Breast epithelium (tissue), 4 donors: Measurements from ENCODE around the gene LMOD1. TPM values are rescaled to one million over a fixed set of nuclear protein-coding genes. Genes with fewer than 3 reads are reported as not detected.
A peak's percentile ranks its signal among the peaks of the same experiment; 100 is the strongest.

Experiments used
- DNase-seq, 2 donors: peaks; one replicate each; pipeline ENCODE4 v3.0.0-alpha.2; 2019; ENCODE audit warnings: low spot score in 2 of 2
- H3K27ac ChIP-seq, 2 donors: fragments of 200-600 bp; sonication (generic) in 1 of 2; one replicate each; pipeline ENCODE4 v1.5.1; 2016 to 2019; ENCODE audit warnings: mild to moderate bottlenecking in 1 of 2
- H3K27me3 ChIP-seq, 2 donors: fragments of 200-600 bp; sonication (generic) in 1 of 2; one replicate each; pipeline versions ENCODE4 v1.5.1 to v1.6.0; 2017 to 2019; ENCODE audit warnings: control low read depth in 1 of 2, mild to moderate bottlenecking in 1 of 2
- H3K36me3 ChIP-seq: fragments of 200-600 bp; one replicate; pipeline ENCODE4 v1.5.1; 2019
- H3K4me1 ChIP-seq, 2 donors: fragments of 200-600 bp; sonication (generic); one replicate each; pipeline ENCODE4 v1.5.1; 2016 to 2019; ENCODE audit warnings: control low read depth in 1 of 2
- H3K4me3 ChIP-seq, 3 donors: fragments of 200-600 bp; sonication (generic); 1 replicate in 2 of 3; 2 replicates in 1 of 3; pipeline ENCODE4 v1.5.1; 2016 to 2019; ENCODE audit warnings: mild to moderate bottlenecking in 3 of 3, moderate library complexity in 2 of 3
- H3K9me3 ChIP-seq, 2 donors: fragments of 200-600 bp; sonication (generic) in 1 of 2; one replicate each; pipeline ENCODE4 v1.5.1; 2016 to 2019; ENCODE audit warnings: control low read depth in 1 of 2
- POLR2A ChIP-seq: fragments of 450-650 bp; IDR thresholded peaks from one replicate; pipeline ENCODE4 v1.6.1; 2016; ENCODE audit warnings: antibody characterized with exemption, mild to moderate bottlenecking, moderate library complexity
- POLR2AphosphoS5 ChIP-seq, 3 donors: sonication (generic); formaldehyde crosslinking; IDR thresholded peaks; one replicate each; pipeline ENCODE4 v1.6.1; 2017; ENCODE audit warnings: antibody characterized with exemption in 3 of 3
- intact Hi-C: fragments of 100-400 bp; cut with DNase I; formaldehyde crosslinking; loops from one replicate; pipeline ENCODE4 v1.15.1; 2023; ENCODE audit warnings: low total_unique reads
- total RNA-seq, 3 donors: library from RNA; depleted of rRNA; stranded (reverse); fragments of >200 nt; gene quantifications; one replicate each; pipeline ENCODE4 v1.1.0, GENCODE V29; 2016
- TF ChIP-seq, protein P1 (sequence below), 3 donors: fragments of 450-650 bp; IDR thresholded peaks; one replicate each; pipeline ENCODE4 v1.5.1; 2016 to 2017; ENCODE audit warnings: antibody characterized with exemption in 3 of 3, mild to moderate bottlenecking in 3 of 3, moderate library complexity in 3 of 3

The LMOD1 gene
- total RNA-seq, 3 donors from 2014 or later: 60.0 to 92.2 (median 87.2) TPM

DNA sequence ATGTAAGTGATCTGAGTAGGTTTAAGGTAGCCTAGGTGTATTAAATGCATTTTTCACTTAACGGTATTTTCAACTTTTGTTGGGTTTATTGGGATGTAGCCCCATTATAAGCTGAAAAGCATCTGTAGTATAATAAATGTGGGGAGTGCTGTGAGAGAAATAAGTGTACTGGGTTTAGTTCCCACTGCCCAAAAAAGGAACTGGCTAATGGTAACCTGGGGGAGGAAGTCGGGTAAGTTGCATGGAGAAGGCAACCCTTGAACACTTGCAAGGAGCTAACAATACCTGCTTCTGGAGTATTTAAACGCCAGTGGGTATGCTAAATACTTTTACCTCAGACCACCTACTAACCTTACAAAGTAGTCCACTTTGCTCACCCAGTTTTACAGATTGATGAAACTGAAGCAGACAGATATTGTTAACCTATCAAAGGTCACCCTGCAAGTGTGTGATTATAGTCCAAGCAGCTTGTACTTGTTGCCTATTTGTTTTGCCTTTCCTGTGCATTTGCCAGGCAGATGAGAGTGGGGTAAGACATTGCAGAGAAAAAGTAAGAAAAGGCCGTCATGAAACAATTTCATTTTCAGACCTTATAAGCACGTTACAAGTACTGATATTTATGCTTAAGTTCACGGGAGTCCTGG, 65.3 kb downstream of the LMOD1 start:
- no peak for DNase-seq
- TF ChIP-seq, protein P1, sequence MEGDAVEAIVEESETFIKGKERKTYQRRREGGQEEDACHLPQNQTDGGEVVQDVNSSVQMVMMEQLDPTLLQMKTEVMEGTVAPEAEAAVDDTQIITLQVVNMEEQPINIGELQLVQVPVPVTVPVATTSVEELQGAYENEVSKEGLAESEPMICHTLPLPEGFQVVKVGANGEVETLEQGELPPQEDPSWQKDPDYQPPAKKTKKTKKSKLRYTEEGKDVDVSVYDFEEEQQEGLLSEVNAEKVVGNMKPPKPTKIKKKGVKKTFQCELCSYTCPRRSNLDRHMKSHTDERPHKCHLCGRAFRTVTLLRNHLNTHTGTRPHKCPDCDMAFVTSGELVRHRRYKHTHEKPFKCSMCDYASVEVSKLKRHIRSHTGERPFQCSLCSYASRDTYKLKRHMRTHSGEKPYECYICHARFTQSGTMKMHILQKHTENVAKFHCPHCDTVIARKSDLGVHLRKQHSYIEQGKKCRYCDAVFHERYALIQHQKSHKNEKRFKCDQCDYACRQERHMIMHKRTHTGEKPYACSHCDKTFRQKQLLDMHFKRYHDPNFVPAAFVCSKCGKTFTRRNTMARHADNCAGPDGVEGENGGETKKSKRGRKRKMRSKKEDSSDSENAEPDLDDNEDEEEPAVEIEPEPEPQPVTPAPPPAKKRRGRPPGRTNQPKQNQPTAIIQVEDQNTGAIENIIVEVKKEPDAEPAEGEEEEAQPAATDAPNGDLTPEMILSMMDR (IDR thresholded peaks at IDR 0.05): no peak
- no peak for TF ChIP-seq POLR2AphosphoS5 (IDR thresholded peaks at IDR 0.05)
- H3K9me3 ChIP-seq: no peaks in the 10 kb centered on the region
- intact Hi-C loops: no loop called here
- no peak overlapping the region for H3K4me3 ChIP-seq
- H3K36me3 ChIP-seq: no peaks in the 10 kb centered on the region
- H3K4me1 ChIP-seq: no peaks in the 10 kb centered on the region
- H3K27ac ChIP-seq: no peak overlapping the region
- H3K27me3 ChIP-seq: no peaks in the 10 kb centered on the region

GRCh38 chr1:201877877-201878401, 68.4 kb downstream of the LMOD1 start:
- Histone ChIP-seq H3K4me3 (no peak overlapping the region), H3K27ac (peak overlapping the region; percentile 21 to 42), H3K4me1 (no peaks in the 10 kb centered on the region), H3K9me3 (no peaks in the 10 kb centered on the region), H3K36me3 (no peaks in the 10 kb centered on the region), H3K27me3 (no peaks in the 10 kb centered on the region)
- intact Hi-C loops: no loop called here
- DNase-seq: peak in 1 of 2 donors; percentile 61
- TF ChIP-seq, protein P1 (IDR thresholded peaks at IDR 0.05): peak; percentile 43 to 75 (median 50)
- TF ChIP-seq POLR2A (no peak), POLR2AphosphoS5 (IDR thresholded peaks at IDR 0.05) (no peak)

GRCh38 chr1:201876148-201876818, 70.1 kb downstream of the LMOD1 start:
- H3K27ac ChIP-seq: no peak overlapping the region
- H3K4me1 ChIP-seq: no peaks in the 10 kb centered on the region
- no peaks in the 10 kb centered on the region for H3K27me3 ChIP-seq
- H3K4me3 ChIP-seq: no peak overlapping the region
- no peak for TF ChIP-seq POLR2AphosphoS5 (IDR thresholded peaks at IDR 0.05)
- TF ChIP-seq, protein P1 (IDR thresholded peaks at IDR 0.05): peak in 2 of 3 donors; percentile 15 to 18
- no peak for TF ChIP-seq POLR2A
- DNase-seq: no peak
- intact Hi-C loops: no loop called here
- peaks cover 6% of the 10 kb centered on the region for H3K36me3 ChIP-seq
- H3K9me3 ChIP-seq: no peaks in the 10 kb centered on the region

- no peaks in the 10 kb centered on the region for H3K9me3 ChIP-seq
- intact Hi-C loops: no loop called here
- no peaks in the 10 kb centered on the region for H3K4me1 ChIP-seq
- peaks cover 7% of the 10 kb centered on the region for H3K36me3 ChIP-seq
- H3K27me3 ChIP-seq: no peaks in the 10 kb centered on the region
- no peak overlapping the region for H3K27ac ChIP-seq
- no peak for DNase-seq
- H3K4me3 ChIP-seq: no peak overlapping the region
- TF ChIP-seq POLR2A (no peak), POLR2AphosphoS5 (IDR thresholded peaks at IDR 0.05) (no peak)
- TF ChIP-seq, protein P1 (IDR thresholded peaks at IDR 0.05): no peak
These were observed 71.7 kb downstream of the LMOD1 start for GRCh38 chr1:201874672-201875071.

DNA sequence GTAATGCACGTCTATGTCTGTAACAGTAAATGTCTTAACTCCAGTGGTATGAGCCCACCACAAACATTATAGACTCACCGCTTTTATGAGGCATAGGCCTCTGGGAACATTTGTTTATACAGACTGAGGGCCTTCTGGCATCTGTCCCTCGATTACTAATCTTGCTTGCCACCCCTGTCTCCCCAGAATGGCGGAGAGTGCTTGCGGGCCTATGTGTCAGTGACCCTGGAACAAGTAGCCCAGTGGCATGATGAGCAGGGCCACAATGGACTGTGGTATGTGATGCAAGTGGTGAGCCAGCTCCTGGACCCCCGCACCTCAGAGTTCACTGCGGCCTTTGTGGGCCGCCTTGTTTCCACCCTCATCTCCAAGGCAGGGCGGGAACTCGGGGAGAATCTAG, 76.0 kb downstream of the LMOD1 start:
- H3K9me3 ChIP-seq: no peaks in the 10 kb centered on the region
- DNase-seq: no peak
- H3K4me1 ChIP-seq: no peaks in the 10 kb centered on the region
- intact Hi-C loops: no loop called here
- H3K27me3 ChIP-seq: no peaks in the 10 kb centered on the region
- H3K27ac ChIP-seq: no peak overlapping the region
- TF ChIP-seq POLR2AphosphoS5 (IDR thresholded peaks at IDR 0.05): no peak
- no peak for TF ChIP-seq POLR2A
- TF ChIP-seq, protein P1 (IDR thresholded peaks at IDR 0.05): no peak
- peaks cover 13% of the 10 kb centered on the region for H3K36me3 ChIP-seq
- H3K4me3 ChIP-seq: no peak overlapping the region
